Activated CD4-positive, alpha-beta T cell treated with anti-CD3 and anti-CD28 coated beads, Interleukin-2, amount 50 U/mL, for 16 hours (primary cell): ENCODE data around the gene EVC.

Experiments used
- DNase-seq: peaks from one replicate; pipeline ENCODE4 v3.0.0-alpha.2; 2020

Gene EVC

DNA sequence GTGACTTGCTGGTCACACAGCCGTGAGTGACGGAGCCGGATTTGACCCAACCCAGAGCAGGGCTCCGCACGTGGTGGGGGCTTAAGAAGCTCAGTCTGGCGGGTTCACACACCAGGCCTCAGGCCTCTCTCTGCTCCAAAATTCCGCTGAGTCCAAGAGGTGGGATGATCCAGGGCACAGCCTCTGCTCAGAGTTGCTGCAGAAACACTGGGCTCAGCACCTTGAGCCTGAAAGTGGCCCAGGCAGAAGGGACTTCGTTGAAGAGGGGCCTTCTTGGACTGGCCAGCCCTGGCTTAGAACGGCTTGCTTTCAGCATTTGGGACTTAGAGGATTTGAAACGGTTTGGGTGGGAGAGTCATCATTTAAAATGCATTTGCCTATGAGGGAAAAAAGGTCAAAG lies 21.2 kb downstream of the EVC start:
- DNase-seq, result no peak

DNA sequence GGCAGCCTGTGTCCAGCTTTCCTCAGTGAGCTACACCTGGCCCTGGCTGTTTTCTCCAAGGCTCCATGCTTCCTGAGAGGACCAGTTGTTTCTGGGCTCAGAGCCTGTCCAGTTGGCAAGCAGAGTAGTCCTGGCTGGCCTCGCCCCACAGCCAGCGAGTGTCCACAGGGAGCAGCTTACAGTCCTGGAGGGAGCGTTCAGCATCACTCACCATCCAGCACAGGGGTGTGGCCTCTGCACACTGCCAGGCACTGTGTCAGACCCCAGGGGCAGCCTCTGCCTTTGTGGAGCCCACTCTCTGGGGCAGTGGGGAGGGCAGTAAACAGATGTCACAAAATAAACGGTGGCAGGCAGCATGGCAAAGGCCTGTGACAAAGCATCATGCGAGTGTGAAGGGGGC lies 23.9 kb downstream of the EVC start:
- DNase-seq, result no peak

DNA sequence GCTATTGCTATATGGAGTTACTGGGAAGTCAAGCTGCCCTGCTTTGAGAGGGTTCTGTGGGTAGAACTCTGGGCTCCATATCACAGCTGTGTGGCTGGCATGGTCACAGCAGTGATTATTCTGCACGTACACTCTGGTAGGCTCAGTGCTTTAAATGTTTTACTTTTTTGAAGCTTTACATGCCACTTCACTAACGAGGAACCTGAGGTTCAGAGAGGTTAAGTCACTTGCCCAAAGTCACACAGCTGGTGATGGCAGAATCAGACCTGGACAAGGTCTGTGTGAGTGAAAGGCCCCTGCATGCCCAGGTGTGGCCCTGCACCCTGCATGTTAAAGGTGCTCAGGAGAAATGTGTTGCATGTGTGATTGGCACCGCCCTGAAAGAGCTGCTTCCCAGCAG lies 24.5 kb downstream of the EVC start:
- no peak for DNase-seq

DNA sequence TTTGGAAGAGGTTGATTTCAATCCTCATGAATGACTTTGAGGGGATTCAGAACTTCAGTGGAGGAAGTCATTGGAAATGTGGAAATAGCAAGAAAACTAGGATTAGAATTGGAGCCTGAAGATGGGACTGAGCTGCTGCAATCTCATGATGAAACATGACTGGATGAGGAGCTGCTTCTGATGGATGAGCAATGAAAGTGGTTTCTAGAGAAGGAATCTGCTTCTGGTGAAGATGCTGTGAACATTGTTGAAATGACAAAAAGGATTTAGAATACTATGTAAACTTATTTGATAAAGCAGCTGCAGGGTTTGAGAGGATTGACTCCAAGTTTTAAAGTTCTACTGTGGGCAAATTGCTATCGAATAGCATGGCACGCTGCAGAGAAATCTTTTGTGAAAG lies 27.1 kb downstream of the EVC start:
- DNase-seq, result no peak

DNA sequence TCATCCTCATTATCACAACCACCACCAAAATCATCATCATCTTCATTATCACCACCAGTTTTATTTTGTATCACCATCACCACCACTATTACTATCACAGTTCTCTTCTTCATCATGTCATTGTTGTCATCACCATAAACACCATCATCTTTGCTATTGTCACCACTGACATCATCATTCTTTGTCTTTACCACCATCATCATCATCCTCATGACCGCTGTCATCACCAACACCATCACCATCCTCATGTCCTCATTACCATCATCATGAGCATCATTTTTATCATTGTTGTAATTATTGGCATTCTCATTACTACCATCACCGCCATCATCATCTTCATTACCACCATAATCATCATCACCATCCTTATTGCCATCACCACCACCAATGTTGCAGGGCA lies 31.4 kb downstream of the EVC start:
- no peak for DNase-seq

DNA sequence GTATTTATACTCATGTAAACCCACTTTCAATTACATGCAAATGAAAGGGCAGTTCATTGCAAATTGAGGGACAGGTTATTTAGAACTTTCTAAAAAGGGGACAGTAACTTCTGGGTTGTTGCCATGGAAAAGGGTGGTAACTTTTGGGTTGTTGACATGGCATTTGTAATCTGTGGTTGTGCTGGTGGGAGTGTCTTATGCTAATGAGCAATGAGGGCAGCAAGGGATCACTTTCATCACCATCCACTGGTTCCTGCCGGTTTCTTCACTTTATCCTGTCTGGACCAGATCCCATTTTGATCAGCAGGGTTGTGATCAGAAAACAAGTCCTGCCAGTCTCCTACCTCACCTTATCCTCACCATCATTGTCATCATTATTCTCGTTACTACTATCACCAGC lies 32.0 kb downstream of the EVC start:
- no peak for DNase-seq

DNA sequence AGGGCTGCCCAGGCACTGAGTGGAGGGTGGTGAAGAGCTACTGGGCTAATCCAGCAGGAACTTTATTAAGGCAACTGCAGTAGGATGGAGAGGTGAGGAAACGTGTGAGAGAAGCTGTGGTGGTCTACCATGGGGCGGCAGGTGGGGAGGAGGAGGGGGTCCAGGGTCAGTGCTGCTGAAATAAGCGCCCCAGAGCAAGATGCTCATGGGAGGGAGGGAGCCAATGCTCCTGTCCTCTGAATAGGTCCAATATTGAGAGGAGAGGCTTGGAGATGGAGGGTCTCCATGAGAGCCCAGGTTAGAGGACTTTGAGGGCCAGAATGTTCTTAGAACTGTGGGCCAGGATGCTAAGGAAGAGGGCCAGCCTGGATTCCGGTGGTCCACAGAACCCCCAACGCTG lies 35.2 kb downstream of the EVC start:
- DNase-seq, result no peak

DNA sequence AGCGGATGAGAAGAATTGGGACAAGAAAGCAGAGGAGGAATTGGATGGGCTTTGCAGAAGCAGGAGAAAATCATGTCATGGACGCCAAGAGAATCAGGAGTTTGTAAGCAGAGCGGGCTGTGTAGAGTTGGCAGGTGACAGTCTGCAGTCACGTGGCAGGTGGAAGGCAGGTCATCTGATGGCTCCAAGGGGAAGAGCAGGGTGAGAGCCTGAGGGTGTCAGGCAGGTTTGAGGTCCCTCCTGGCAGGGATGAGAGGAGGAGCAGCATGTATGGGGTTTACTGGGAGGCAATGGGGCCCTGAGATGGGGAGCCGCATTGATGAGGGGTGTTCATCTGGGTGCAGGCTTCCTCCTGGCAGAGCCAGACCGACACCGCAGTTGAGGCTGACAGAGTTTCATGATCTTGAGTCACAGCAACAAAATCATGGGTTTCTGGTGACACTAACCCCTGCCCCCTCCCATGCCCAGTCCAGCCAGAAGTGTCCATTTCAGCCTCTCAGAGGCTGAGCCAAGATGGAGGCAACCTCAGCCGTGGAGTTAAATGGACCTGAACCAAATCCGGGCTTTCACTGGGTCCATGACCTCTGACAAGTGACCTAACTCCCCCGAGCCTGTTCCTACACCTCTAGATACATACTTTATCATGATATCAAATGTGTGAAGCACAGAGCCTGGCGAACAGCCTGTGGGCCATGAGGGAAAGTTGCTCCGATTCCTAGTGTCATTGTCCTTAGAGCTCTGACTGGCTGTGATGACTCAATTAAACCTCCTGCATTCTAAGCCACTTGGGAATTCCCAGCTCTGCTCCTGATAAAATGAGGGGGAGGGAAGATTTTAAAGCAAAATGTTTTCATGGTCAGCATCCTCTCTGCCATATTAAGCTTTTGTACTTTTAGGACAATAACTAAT lies 36.1 kb downstream of the EVC start:
- DNase-seq, result no peak

DNA sequence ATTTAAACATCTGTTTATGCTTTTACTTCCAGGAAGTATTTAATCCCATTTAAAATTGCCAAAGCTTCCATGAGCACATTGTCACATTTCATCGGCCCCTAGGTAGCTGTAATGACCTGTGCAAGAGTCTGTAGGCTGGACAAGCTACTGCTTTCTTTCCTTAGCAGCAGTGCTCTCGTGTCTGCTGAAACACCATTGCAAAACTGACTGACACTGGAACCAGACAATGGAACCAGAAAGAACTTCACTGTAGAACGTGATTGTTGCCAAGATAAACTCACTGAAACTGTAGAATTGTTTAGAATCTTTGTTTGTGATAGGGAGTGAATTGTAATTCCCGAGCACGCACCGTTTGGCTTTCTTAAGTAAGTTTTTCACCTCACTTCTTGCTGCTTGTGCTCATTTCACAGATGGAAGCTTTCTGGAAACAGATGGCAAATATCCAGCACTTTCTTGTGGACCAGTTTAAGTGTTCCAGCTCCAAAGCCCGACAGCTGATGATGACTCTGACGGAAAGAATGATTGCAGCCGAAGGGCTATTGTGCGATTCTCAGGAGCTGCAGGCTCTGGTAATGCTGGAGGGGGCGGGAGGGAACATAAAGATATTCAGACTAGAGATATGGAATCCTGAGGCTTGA lies 36.9 kb downstream of the EVC start:
- DNase-seq, result no peak

DNA sequence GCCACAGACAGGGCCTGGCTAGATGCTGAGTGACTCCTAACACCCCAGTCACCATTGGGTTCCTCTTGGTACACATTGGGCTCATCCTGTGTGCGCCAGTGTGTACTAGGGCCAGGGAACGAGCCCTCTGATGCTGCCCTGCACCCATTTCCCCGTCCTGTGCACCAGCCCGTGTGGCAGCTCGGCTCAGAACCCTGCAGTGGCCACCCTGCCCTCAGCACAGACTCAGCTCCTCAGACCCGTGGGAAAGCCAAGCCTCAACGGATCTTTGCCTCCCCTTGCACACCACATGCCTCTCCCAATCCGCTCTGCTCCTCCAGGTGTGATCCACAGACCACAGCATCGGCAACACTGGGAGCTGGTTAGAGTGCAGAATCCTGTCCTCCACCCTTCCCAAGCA lies 38.6 kb downstream of the EVC start:
- DNase-seq, result no peak

DNA sequence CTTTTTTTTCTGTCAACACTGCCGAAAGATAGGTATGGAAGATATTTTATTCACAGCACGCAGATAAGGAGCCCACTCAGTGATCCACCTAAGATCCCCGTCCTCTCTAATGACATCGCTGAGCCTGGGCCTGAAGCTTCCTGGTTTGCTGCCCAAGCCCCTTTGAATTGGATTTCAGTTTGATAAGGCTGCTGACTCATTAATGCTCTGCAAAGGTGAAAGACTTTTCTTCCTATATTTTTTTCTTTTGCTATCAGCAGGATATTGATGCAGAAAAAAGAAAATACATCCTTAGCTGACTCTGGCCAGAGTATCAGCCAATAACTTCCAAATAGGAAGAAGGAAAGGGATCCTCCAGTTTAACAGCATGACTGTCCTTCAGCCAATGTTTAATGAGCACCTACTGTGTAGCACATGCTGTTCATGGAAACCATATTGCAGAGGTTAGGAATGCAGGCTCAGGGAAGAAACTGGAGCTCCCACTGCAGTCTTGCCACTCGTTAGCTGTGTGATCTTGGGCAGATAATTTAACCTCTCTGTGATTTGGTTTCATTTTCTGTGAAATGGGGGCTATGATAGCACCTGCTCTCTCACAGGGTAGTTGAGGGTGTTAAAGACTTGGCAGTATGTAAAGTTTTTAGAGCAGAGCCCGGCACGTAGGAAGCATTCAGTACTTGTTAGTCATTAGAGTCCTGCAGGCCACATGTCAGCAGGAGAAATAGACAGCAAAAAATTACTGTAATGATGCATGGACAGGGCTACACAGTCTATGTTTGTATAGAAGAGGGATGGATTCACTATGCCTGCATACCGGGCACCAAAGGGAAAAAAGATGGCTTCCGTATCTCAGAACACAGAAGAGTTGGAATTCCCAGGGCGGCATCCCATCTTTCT lies 39.3 kb downstream of the EVC start:
- DNase-seq, result no peak

DNA sequence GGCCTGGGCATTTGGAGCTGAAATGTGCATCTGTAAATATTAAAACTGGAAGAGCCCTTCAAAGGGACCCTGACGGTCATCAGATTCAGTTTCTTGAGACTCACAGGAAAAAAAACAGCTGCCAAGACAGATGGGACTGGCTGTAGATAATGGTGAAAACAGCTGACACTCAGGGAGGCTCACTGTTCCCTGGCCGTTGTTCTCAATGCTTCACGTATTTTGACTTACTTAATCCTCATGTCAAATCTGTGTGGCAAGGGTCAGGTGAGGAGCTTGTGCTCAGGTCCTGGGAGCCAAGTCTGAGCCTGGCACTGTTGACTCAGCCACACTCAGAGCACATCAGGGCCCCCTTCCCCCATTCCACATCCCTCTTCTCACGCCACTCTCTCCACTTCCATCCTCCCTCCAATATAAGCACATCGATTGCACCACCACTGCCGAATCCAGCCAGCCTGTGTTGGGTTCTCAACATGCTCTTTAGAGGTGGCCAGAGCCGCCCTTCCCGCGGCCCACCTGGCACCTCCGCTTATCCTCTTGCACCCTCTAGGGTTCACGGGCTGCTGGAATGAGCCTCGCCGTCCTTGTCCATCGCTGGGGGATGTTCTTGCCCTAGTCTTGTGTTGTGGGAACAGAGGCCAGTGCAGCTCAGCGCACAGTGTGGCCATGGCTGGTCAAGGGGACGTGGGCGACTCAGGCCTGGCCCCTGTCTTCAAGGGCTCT lies 40.1 kb downstream of the EVC start:
- DNase-seq, result no peak

DNA sequence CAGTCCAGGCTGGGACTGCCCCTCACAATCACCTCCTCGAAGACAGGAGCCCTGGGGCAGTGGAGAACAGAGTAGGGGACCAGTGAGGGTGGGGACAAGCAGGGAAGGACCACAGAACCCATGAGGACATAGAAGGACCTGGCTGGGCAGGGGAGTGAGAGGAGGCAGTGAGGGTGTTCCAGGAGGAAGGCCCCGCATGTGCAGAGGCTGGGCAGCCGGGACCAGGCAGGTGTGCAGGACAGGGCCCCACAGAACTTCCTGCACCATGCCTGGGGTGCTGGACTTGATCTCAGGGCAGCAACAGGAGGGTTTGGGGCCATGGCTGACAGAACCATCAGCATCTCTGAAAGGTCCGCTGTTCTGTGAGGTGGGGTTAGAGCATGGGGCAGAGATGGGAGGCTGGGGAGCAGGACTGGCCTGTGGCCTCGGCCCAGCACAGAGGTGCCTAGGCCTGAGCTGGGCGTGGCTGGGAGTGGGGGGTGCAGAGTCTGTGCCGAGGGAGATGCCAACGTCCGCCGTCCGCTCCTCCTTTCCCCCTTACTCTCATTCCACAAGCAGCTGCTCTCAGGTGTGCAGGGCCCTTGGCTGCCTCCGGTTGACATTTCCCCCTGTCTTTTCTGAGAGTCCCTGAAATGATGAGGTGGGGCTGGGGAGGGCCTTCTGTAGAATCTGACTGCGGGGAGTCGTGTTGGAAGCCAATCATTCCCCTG lies 40.8 kb downstream of the EVC start:
- no peak for DNase-seq

DNA sequence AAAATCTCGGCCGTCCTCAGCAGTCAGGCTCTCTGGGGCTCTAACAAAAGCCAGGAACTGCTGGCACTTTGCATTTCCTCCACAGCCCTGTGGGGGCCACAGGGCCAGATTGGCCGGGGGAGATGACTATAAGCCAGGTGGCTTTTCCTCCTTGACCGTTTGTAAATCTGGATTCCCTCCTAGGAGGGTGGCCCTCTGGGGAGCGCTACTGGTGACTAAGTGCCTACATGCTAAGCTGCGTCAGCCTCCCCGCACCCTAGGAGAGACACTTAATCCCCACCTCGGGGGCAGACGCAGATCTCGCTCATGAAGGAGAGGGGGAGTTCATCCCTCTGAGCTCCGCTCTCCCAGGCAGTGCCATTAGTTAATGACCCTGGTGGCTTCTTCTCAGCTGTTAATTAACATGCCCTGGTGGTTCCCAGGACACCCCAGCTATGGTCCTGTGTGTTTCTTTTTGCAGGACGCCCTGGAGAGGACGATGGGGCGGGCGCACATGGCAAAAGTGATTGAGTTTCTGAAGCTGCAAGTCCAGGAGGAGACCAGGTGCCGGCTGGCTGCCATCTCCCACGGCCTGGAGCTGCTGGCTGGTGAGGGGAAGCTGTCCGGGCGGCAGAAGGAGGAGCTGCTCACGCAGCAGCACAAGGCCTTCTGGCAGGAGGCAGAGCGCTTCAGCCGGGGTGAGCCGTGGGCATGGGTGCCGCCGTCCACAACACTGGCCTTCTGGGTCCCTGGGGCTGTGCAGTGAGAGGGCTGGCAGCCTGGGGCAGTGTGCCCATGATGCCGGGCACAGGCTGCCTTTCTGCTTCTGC lies 41.6 kb downstream of the EVC start:
- DNase-seq, result no peak

DNA sequence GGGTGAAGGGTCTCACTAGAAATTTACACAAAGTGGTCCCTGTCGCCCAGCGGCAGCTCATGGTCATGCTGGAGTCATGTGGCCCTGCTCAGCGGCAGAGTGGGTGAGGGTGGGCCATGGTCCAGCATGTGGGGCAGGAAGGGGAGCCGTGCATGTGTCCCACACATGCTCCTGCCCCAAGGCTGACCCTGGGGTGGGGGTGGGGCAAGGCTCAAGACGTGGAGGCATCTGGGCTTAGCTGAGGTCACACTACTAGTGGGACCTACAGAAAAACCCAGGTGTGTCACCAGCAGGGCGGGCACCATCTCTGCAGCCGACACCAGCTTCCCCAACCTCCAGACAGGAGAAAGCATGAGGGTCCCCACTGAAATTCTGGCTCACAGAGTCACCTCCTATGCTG lies 42.4 kb downstream of the EVC start:
- DNase-seq, result no peak

DNA sequence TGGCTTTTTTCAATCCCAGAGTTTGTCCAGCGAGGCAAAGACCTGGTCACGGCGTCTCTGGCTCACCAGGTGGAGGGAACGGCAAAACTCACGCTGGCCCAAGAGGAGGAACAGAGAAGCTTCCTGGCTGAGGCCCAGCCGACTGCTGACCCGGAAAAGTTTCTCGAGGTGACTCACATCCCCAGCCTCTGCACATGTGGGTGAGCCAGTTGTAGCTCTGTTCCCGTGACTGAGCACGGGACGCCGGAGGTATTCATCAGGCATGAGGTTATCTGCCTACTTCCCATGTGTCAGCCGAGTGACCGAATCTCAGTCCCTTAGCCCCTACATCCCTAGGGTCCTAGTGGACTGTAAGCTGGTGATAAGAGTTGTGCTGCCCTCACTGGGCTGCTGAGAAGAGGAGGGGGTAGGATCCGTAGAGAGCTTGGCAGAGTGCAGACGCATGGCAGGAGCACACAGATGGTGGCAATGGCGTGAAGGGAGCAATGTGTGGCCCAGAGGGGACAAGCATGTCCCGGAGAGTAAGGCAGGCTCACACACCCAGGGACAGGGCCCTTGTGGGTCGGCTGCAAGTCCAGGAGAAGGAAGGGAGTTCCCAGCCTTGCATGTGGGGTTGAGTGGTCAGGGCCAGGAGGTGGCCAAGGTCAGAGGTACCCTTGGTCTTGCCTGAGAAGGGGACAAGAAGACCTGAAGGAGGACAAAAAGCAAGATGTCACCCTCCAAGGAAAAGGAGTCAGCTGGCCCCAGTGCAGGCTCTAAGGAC lies 42.9 kb downstream of the EVC start:
- DNase-seq, result no peak

DNA sequence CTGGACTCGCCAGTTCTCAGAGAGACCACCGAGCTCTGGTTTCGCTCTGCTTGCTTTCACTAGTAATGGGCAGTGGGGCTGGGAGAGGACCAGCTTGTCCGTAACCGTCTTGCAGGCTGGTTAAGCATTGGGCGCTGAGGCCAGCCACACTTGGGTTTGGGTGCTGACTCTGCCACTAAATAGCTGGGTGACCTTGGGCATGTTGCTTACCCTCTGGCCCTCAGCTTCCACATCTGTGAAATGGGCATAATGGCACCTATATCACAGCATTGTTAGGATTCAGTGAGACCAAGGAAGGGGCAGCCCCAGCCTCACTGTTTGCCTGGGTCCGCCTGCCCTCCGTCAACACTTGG lies 43.5 kb downstream of the EVC start:
- DNase-seq, result no peak

DNA sequence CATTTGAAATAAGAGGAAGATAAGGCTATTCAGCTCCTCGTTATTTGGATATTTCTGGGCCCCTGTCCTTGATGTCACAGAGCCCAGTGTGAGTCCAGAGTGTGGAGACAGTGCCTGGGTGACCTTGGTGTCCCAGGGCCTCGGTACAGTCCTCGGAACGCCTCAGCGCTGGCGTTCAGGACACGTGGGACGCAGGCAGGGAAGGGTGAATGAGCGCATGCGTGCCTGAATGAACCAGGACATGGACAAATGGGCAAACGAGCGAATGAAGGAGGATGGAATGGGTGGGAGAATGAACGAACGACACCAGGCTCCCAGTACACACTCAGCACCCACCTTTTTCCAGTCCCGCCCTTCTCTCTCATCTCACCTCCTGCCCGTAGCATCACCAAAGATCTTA lies 44.2 kb downstream of the EVC start:
- DNase-seq, result no peak

DNA sequence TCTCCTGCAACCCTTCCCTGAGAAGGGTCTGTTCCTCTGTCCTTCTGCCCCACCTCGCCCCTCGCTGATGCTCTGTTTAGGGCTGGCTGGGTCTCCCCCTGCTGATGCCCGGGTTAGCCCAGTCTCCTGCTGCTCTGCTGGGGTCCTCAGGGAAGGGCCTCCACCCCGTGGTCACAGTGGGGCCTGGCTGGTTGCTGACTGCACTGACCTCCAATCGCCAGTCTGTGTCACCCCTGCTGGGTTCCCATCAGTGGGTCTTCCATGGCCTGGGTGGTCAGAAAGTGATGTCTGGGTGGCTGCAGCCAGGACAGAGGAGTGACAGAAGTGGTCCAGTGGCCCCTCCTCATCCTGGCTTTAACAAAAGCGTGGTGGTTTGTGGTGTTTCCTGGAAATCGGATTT lies 44.7 kb downstream of the EVC start:
- no peak for DNase-seq

DNA sequence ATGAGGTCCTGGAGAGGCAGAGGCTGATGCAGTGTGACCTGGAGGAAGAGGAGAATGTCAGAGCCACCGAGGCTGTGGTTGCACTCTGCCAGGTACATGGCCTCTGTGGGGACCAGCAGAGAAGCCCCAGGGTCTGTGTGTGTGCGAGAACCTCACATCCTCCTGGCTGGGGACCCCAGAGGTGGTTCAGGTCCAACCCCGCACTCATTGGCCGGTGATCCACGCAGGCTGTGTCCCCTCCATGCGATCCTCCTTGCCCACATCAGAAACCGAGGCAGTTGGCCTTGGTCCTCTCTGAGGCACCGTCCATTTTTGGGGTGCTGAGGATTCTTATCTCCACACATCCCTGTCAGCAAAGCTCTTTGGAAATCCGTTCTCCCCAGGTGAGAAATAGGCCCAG lies 45.3 kb downstream of the EVC start:
- DNase-seq, result no peak

DNA sequence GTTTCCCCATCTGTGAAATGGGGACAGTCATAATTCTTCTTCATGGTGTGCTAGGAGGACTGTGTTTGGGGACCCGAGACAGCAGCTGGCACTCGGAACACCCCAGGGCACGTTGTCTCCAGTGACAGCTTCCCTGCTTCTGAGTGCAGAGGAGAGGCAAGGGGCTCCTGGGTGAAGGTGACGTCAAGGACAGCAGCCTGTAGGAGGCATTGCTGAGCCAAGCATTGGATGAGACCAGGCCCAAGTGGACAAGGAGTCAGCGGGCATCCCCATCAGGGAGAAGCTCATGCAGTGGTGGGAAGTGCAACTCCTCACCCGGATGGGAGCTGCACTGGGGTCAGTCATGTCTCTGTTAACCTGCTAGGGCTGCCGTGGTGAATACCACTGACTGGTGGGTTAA lies 46.1 kb downstream of the EVC start:
- no peak for DNase-seq
